ELF-1 (cell line): Measurements from ENCODE around the gene TMEM117.
A peak's percentile ranks its signal among the peaks of the same experiment; 100 is the strongest.
"Not testable (repeated sequence)": the region's sequence is repeated elsewhere in the genome, so short reads cannot be mapped to it uniquely, and the experiment has no call there.

Experiments
- DNase-seq: peaks from one replicate; pipeline ENCODE4 v3.0.0-alpha.2; 2016; ENCODE audit warnings: low read depth, low spot score

TMEM117 gene

GRCh38 chr12:43840338-43840737 lies 4.5 kb downstream of the TMEM117 start:
- DNase-seq: no peak

- DNase-seq: no peak
These were observed 5.4 kb downstream of the TMEM117 start for GRCh38 chr12:43841253-43841652.

- no peak for DNase-seq
These were observed 6.4 kb downstream of the TMEM117 start for GRCh38 chr12:43842259-43842658.

GRCh38 chr12:43847425-43848225 lies 11.7 kb downstream of the TMEM117 start:
- DNase-seq: not testable (repeated sequence)

GRCh38 chr12:43848226-43848507 lies 12.3 kb downstream of the TMEM117 start:
- DNase-seq: peak; percentile 27

- DNase-seq: no peak
These were observed 12.9 kb downstream of the TMEM117 start for GRCh38 chr12:43848786-43849185.

- no peak for DNase-seq
These were observed 16.9 kb downstream of the TMEM117 start for GRCh38 chr12:43852744-43853143.

- DNase-seq: no peak
These were observed 21.1 kb downstream of the TMEM117 start for GRCh38 chr12:43856972-43857371.

- DNase-seq: no peak
These were observed 22.2 kb downstream of the TMEM117 start for GRCh38 chr12:43858096-43858495.

- DNase-seq: no peak
These were observed 23.1 kb downstream of the TMEM117 start for GRCh38 chr12:43858991-43859390.

GRCh38 chr12:43861015-43861839 lies 25.3 kb downstream of the TMEM117 start:
- DNase-seq: no peak

- no peak for DNase-seq
These were observed 25.9 kb downstream of the TMEM117 start for GRCh38 chr12:43861840-43862150.

GRCh38 chr12:43863770-43864366 lies 28.0 kb downstream of the TMEM117 start:
- no peak for DNase-seq

GRCh38 chr12:43864557-43864956 lies 28.7 kb downstream of the TMEM117 start:
- DNase-seq: not testable (repeated sequence)

- no peak for DNase-seq
These were observed 33.3 kb downstream of the TMEM117 start for GRCh38 chr12:43869184-43869583.

GRCh38 chr12:43869765-43870164 lies 33.9 kb downstream of the TMEM117 start:
- not testable (repeated sequence) for DNase-seq

GRCh38 chr12:43871258-43871657 lies 35.4 kb downstream of the TMEM117 start:
- not testable (repeated sequence) for DNase-seq

GRCh38 chr12:43872396-43872795 lies 36.5 kb downstream of the TMEM117 start:
- DNase-seq: no peak

- DNase-seq: no peak
These were observed 42.2 kb downstream of the TMEM117 start for GRCh38 chr12:43878050-43878449.

- no peak for DNase-seq
These were observed 44.7 kb downstream of the TMEM117 start for GRCh38 chr12:43880547-43880946.

- peak; percentile 4 for DNase-seq
These were observed 46.8 kb downstream of the TMEM117 start for GRCh38 chr12:43882578-43883178.

- no peak for DNase-seq
These were observed 47.4 kb downstream of the TMEM117 start for GRCh38 chr12:43883311-43883710.
